Stimulated activated CD4-positive, alpha-beta T cell treated with anti-CD3 and anti-CD28 coated beads, Interleukin-1b, Interleukin-23, amount 100 ng/mL, for 24 hours (primary cell): ENCODE measurements around the gene FKRP.

Experiments used
- DNase-seq, 4 experiments: peaks; one replicate each; pipeline ENCODE4 v3.0.0-alpha.2; 2020; ENCODE audit warnings: low read depth in 4 of 4, low spot score in 1 of 4

FKRP gene

GRCh38 chr19:46718934-46719622, 26.8 kb upstream of the FKRP start:
- no peak for DNase-seq

DNA sequence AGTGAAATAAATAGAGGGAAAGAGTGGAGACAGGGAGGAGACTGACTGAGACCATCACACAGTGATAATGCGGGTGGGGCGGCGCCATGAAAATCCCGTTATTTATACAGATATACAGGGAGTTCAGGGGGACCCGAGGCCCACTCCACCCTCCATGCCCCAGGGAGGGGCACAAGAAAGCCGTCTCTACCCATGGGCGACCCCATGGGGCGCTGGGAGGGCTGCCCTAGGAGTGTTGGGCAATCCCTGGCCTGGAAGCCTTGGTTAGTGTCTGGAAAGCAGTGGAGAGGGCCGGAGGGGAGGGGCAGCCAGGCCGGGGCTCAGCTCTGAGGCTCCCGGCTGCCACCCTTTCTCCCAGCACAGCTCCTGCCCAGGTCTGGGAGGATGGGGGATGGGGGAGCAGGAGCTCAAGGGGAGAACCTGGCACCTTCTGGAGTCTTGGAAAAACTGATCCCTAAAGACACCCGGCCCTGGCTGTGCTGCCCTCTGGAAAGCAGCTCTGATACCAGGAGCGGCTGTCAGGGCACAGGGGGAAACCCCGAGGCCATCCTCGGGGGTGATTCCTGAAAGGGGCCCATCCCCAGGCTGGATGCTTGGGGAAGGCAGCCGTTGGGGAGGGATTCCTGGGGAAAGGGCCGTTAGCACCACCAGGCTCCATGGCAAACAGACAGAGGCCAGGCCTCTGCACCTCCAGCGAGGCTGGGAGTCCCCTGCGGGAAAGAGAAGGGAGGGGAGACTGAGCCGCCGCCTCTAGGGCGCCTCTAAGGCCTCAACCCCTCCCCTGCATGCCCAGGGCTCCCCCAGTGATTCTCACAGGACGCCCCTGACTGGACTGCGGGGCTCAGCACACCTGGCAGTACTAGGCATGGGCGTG, 26.0 kb upstream of the FKRP start:
- DNase-seq: no peak

DNA sequence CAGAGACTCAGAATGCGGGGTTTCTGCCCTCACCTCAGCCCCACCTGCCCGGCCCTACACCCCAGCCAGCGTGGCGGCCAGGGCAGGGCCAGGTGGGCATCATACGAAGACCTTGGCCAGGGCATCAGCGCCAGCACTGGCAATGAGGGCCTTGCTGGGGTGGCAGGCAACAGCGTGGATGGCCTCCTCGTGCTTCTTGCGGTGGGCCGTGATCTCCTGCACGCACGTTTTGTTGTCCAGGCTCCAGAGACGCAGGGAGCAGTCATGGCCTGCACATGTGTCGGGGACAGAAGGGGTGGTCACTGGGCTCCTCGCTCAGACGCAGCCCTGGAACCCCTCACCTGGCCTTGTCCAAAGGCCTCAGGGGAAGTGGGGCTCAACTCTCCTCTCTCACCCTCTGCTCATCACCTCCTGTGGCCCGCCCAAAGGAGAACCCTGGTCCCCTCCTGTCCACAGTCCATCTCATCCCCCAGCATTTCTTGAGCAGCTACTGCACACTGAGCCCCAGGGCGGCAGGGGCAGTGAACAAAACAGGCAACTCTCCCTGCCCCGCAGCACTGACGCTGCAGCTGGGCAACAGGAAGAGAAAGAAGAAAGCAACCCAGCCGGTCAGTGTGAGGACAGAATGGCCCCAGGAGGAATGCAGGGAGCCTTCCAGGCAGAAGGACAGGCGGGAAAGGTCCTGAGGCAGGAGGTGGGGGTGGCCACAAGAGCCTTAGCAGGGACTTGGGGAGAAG, 25.2 kb upstream of the FKRP start:
- DNase-seq: no peak

DNA sequence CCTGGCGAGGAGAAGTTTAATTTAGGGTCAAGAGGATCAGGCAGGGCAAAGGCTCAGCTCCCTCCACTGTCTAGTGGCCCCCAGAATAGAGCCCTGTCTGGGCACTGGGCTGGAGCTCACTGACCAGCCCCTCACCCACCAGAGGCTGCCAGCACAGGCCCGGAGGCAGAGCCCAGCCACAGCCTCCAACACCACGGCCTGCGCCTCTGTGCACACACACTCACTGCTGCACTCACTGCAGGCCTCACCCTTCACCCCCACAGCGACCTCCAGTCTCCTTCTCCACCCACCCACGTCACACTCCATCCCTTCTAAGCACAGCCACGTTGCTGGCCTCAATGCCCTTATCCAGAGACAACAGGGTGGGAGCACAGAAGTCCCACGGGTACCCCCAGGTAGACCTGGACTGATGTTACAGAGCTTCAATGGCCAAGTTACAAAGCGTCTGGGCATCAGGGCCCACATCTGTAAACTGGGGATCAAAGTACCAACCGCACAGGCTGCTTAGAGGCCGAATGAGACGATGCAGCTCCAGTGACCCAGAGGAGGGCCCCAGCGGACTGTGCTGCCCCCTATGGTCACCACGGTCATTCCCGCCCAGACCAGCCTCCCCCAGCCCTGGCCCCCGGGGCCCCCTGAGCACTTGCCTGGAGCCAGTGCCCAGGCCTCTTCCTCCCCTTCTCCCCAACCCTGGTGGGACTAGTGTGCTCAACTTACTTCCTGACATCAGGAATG, 24.4 kb upstream of the FKRP start:
- no peak for DNase-seq

DNA sequence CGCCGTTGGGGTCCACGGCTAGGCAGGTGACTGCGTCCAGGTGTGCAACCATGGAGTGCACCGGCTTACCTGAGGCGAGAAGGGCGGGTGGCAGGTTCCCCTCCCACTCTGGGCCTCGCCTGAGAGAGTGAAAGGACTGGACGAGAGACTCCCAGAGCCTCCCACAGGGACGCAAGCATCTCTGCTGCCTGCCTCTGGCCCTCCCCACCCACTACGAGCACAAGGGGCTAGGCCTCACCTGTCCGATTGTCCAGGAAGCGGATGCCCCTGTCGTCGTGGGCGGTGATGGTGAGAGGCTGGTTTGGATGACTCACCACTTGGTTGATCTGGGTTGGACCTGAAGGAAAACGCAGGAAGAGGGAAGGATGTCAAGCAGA, 23.9 kb upstream of the FKRP start:
- no peak for DNase-seq

GRCh38 chr19:46722421-46723022, 23.3 kb upstream of the FKRP start:
- DNase-seq: no peak

GRCh38 chr19:46723023-46723461, 22.8 kb upstream of the FKRP start:
- no peak for DNase-seq

DNA sequence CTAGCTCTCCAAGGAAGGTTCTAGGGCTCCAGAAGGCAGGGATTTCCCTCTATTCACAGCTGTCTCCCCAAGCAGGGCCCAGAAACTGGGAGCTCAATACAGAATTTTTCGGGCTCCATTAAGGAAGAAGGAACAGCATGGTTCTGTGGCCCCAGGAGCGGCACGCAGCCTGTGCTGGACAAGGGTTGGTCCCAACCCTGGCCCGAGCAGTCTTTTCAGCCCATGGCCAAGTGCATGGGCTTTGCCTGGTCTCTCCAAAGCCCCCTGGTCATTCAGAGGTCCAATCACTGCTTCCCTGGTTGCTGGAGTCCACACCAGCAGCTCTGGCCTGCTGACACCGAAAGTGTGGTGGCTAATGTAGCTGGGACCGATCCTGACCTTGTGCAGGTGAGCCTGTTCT, 22.4 kb upstream of the FKRP start:
- DNase-seq: no peak

GRCh38 chr19:46724468-46724867, 21.4 kb upstream of the FKRP start:
- DNase-seq: no peak

DNA sequence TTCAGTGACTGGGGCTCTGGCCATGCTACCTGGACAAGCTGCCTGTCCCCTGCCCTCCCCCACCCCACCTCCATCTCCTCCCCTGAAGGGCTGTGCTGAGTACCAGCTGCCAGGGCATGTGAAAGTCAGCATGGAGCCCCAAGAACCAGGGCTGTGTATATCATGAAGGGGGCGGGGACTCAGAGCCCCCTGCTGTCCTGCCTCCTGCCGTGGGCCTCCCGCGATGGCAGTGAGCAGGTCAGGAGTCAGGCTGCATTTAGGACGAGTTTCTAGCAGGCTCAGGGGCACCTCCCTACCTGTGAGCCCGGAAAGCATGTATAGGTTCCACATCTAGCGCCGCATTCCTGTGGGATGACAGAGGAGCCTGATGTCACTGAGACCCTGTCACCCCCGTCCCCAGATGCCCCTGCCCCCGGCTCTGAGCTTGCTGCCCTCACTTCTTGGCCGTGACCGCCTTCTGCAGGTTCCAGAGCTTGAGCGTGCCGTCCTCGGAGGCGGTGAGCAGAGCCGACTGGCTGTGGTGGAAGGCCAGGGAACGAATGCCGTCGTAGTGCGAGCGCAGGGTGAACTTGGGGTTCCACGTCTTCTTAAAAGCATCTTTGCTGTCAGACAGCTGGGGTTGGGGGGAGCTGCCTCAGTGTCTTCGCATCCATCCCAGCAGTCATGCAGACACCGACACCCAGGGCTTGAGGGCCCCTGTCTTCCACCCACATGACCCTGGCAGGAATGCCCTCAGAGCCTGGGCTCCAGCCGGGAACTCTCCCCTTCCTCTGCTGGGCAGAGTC, 20.6 kb upstream of the FKRP start:
- no peak for DNase-seq

DNA sequence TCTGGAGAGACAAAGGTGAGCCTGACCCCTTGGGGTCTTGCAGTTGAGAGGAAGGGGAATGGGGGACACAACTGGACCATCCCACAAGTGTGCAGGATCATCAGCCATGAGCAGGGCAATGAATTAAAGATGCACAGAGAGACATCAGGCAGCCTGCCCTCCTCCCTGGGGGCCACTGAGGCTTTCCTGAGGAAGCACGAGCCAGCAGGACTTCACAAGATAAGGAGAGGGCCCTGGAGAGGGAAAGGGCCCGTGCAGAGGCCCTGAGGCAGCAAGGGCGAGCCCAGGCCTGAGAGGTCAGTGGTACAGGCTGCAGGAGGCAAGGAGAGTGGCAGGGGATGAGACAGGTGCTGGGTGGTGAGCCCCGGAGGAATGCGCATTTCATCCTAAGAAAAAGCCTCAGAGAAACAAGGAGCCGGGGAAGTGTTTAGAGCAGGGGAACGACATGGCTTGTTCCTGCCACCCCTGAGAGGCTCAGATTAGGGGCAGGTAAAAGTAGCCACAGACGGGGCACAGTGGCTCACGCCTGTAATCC, 19.9 kb upstream of the FKRP start:
- no peak for DNase-seq

- DNase-seq: no peak
Observed at GRCh38 chr19:46726551-46726950, 19.3 kb upstream of the FKRP start.

DNA sequence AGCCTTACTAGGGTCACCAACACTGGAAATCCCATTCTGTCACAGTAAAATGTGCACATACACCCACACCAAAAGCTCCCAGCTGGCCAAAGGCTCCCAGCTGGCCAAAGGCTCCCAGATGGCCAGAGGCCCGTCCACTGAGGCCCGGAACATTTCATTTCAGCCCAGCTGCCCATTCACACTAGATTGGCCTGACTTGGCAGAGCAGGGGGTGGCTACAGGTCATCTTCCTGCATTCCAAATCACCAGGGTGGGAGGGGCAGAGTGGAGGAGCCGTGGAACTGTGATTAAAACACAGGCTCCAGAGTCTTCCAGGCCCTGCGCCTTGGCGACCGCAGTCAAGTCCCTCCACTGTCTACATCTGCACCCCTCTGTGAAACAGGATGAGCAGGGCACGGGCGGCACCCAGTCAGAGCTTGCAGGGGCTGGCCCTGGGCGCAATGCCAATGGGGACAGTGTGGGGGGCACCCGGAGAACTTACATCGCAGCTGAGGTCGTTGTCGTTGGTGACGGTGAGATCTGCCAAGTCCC, 18.8 kb upstream of the FKRP start:
- no peak for DNase-seq

- DNase-seq: no peak
Observed at GRCh38 chr19:46727757-46728156, 18.1 kb upstream of the FKRP start.

- DNase-seq: no peak
Observed at GRCh38 chr19:46728208-46728607, 17.6 kb upstream of the FKRP start.

- DNase-seq: peak; percentile 60 to 70 (median 68)
Observed at GRCh38 chr19:46728693-46729339, 17.0 kb upstream of the FKRP start.

- DNase-seq: no peak
Observed at GRCh38 chr19:46729696-46730095, 16.2 kb upstream of the FKRP start.

DNA sequence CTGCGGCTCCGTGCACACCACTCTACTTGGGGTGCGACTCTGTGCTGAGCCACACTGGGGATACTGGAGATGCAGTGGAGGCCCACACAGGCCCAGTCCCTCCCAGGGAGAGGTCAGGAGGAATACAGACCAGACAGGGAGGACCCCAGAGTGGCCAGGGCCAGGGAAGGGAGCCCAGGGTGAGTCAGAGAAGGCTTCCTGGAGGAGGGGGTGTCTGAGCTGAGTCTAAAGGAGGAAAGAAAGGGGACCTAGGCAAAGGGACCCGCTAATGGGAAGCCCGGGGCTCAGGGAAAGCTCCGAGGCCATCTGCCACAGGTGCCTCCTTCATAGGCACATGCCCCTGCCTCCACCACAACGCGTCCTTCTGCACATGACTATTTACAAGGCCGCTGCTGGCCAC, 15.7 kb upstream of the FKRP start:
- no peak for DNase-seq

- DNase-seq: no peak
Observed at GRCh38 chr19:46730595-46730994, 15.3 kb upstream of the FKRP start.
